Muscle of back (tissue), 11 donors: ENCODE data around the gene PGAM2. TPM values are rescaled to one million over a fixed set of nuclear protein-coding genes. Genes with fewer than 3 reads are reported as not detected.
"Not testable (repeated sequence)": the region's sequence is repeated elsewhere in the genome, so short reads cannot be mapped to it uniquely, and the experiment has no call there.

Source experiments
- DNase-seq, 3 donors: peaks; one replicate each; pipeline versions ENCODE4 v3.0.0 to v3.0.0-alpha.2; 2013
- polyA plus RNA-seq, 10 donors: library from polyadenylated mRNA; unstranded; fragments of 120-200 nt; gene quantifications; one replicate each; pipeline ENCODE4 v1.2.1, GENCODE V29; 2013; ENCODE audit not compliant: insufficient read length in 10 of 10

Gene PGAM2
- polyA plus RNA-seq, 10 donors: 100 to 285 (median 240) TPM

GRCh38 chr7:44036364-44036763, 29.0 kb downstream of the PGAM2 start:
- not testable (repeated sequence) for DNase-seq

GRCh38 chr7:44033971-44034844, 31.2 kb downstream of the PGAM2 start:
- not testable (repeated sequence) for DNase-seq

DNA sequence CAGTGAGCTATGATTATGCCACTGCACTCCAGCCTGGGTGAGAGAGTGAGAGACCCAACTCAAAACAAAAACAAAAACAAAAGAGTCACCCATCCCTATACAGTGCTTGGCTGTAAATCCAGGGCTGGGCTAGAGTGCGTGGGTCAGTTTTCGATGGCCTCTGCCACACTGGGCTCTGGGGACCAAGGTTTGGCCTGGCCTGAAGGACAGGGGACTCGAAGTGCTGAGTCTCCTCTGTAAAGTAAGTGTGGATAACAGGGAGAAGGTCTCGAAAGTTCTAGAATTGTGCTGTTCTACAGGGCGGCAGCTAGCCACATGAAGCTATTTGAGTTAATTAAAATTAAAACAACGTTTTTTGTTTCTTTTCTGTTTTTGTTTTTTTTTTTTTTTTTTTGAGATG, 33.3 kb downstream of the PGAM2 start:
- DNase-seq: not testable (repeated sequence)

DNA sequence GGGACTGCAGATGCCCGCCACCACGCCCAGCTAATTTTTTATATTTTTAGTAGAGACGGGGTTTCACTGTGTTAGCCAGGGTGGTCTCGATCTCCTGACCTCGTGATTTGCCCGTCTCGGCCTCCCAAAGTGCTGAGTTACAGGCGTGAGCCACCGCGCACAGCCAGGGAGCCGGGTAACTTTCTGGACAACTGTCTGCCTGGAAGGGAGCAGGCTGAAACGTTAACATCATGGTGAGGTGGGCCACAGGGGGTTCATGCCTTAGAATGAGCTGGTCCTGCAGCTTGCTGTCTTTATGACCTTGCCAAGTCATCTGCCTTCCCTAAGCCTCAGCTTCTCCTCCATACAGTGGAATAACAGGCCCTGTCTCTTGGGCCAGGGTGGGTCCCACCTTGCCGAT, 34.0 kb downstream of the PGAM2 start:
- not testable (repeated sequence) for DNase-seq

DNA sequence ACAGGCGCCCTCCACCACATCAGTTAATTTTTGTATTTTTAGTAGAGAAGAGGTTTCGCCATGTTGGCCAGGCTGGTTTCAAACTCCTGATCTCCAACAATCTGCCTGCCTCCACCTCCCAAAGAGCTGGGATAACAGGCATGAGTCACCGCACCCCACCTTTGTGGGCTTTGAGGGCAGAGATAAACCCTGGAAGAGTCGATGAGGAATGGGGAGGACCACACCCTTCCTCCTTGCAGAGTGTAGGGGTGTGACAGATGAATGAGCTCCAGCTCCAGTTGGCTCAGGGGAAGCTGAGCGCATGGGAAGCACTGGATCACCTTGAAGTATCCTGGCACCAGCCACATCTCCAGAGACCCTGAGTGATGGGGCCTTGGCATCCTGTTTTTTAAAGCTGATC, 35.3 kb downstream of the PGAM2 start:
- DNase-seq: not testable (repeated sequence)

DNA sequence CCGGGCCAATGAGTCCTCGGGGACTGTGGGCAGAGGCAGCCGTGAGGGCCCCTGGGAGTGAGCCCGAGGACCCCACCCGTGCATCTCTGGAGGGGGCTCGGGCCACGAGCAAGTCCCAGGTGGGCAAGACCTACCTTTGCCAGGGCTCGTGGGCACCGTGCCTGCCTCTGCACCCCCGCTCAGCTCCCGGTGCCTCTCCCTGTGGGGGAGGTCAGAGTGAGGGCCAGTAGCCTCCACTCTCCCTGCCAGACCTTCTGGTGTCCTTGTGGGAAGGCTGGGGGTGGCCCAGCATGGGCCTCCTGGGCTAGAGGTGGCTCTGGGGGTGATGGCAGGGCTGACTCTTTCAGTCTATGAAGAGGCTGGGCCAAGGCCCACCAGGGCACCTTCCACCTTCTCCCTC, 35.9 kb downstream of the PGAM2 start:
- not testable (repeated sequence) for DNase-seq

DNA sequence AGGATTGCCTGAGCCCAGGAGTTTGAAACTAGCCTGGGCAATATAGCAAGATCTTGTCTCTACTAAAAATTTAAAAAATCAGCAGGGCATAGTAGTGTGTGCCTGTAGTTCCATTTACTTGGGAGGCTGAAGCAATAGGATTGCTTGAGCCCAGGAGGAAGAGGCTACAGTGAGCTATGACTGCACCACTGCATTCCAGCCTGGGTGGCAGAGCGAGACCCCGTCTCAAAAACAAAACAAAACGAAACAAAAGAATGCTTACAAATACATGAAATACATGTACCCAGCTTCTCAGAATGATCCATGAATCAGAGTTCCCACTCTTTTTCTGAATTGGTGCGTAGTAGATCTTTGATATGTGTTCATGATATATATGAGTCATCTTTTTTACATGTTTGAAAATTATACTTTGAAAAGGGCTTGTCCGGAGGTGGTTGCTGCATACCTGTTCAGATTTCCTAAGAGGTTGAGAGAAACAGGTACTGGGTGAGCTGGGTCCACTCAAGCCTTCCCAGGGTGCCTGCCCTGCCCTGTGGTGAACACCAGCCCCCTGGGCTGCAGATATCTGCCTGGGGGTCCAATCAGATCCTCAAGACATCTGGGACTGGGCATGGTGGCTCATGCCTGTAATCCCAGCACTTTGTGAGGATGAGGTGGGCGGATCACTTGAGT, 42.4 kb downstream of the PGAM2 start:
- DNase-seq: not testable (repeated sequence)

- not testable (repeated sequence) for DNase-seq
These were observed 43.3 kb downstream of the PGAM2 start for GRCh38 chr7:44022069-44022468.

GRCh38 chr7:44019825-44020224, 45.5 kb downstream of the PGAM2 start:
- not testable (repeated sequence) for DNase-seq

- DNase-seq: peak; percentile 96 to 98 (median 97)
These were observed 46.2 kb downstream of the PGAM2 start for GRCh38 chr7:44018857-44019807.

DNA sequence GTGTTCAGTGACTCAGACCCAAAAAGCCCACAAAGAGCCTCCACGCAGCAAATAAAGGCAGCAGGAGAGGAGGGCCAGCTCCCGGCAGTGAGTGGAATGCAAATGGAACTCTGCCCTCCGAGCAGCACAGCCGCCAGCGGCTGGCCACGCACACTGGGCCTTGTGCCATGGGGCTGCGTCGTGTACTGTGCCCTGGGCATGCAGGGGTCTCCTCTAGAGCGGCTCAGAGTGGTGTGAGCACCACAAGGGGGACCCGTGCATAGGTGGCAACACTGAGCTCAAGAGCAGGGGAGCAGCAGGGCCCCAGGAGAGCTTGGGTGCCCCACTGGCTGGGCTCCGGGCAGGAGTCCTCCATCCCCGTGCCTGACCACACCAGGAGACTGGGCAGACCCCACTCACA, 50.3 kb downstream of the PGAM2 start:
- DNase-seq: not testable (repeated sequence)

Other genes starting within 250 kb of the PGAM2 start
- gene MRPS24, start 196.1 kb downstream of the PGAM2 start, polyA plus RNA-seq: 10 to 100 TPM; 58.7 to 83.7 (median 71.9) TPM
- 10 to 100 TPM; 15.7 to 22.7 (median 20.4) TPM for gene URGCP, start 159.0 kb downstream of the PGAM2 start, polyA plus RNA-seq
- gene UBE2D4, start 139.1 kb downstream of the PGAM2 start, polyA plus RNA-seq: 10 to 100 TPM; 14.6 to 23.6 (median 20.4) TPM
- 1 to 10 TPM in 3 of 10 donors, under 1 TPM in 7; 0.20 to 2.0 (median 0.73) TPM for gene SPDYE1, start 67.7 kb downstream of the PGAM2 start, polyA plus RNA-seq
- 10 to 100 TPM; 33.9 to 60.6 (median 44.6) TPM for gene DBNL, start 20.9 kb downstream of the PGAM2 start, polyA plus RNA-seq
- gene POLM, start 17.0 kb upstream of the PGAM2 start, polyA plus RNA-seq: 10 to 100 TPM in 9 of 10 donors, 1 to 10 TPM in 1; 9.3 to 18.8 (median 11.3) TPM
- 100 to 1,000 TPM in 4 of 10 donors, 10 to 100 TPM in 6; 58.9 to 135 (median 84.9) TPM for gene AEBP1, start 38.8 kb upstream of the PGAM2 start, polyA plus RNA-seq
- 10 to 100 TPM; 61.0 to 89.1 (median 77.6) TPM for gene POLD2, start 58.0 kb upstream of the PGAM2 start, polyA plus RNA-seq
- gene MYL7, start 75.8 kb upstream of the PGAM2 start, polyA plus RNA-seq: 10 to 100 TPM in 1 of 10 donors, 1 to 10 TPM in 9; 2.4 to 11.2 (median 5.4) TPM
- 1 to 10 TPM; 2.5 to 4.8 (median 4.0) TPM for gene GCK, start 123.9 kb upstream of the PGAM2 start, polyA plus RNA-seq
- 10 to 100 TPM; 62.1 to 80.3 (median 68.6) TPM for gene YKT6, start 135.4 kb upstream of the PGAM2 start, polyA plus RNA-seq